ENCODE data around the gene NDUFS8. TPM values are rescaled to one million over a fixed set of nuclear protein-coding genes. Genes with fewer than 3 reads are reported as not detected.
"Not testable (repeated sequence)": the region's sequence is repeated elsewhere in the genome, so short reads cannot be mapped to it uniquely, and the experiment has no call there.

NDUFS8 gene
- total RNA-seq = 48.5 TPM

- FAIRE-seq = peak; percentile 99
- peak; percentile 98 to 99 for DNase-seq (ENCODE audit: low spot score in 2 of 2)
These were observed at the start of gene NDUFS8 for GRCh38 chr11:68030318-68031143. NDUFS8 (plus strand) TSS chr11:68030681; CDS start chr11:68032152, 1,471 bp downstream.

GRCh38 chr11:67981226-67981625, 49.3 kb upstream of the NDUFS8 start:
- FAIRE-seq; DNase-seq (ENCODE audit: low spot score in 2 of 2): not testable (repeated sequence)

DNA sequence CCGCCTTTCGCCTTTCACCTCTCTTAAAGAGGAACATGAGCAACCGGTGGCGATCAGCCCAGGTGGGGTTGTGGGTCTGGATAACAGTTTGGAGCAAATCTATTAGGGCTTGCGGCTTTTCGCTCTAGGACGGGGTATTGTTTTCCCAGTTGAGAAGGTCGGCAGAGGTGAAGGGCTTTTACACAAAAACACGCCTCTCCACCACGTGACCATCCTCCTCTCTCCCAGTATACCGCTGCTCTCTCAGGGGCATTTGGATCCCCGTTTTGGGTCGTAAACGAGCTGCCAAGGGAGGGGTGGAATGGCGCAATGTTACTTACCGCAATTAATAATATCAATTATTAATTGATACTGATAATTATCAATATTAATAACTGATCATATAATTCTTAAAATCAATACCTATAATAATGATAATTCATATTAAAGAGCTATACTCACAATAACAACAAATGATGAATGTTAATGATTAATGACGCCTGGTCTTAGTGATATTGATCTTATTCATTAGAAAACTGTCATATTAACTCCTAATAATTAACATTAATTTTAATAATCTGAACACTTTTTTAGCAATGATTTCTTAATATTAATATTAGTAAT, 48.1 kb upstream of the NDUFS8 start:
- not testable (repeated sequence) for DNase-seq (ENCODE audit: low spot score in 2 of 2); FAIRE-seq

GRCh38 chr11:67983951-67984350, 46.5 kb upstream of the NDUFS8 start:
- DNase-seq (ENCODE audit: low spot score in 2 of 2) = no peak
- no peak for FAIRE-seq

DNA sequence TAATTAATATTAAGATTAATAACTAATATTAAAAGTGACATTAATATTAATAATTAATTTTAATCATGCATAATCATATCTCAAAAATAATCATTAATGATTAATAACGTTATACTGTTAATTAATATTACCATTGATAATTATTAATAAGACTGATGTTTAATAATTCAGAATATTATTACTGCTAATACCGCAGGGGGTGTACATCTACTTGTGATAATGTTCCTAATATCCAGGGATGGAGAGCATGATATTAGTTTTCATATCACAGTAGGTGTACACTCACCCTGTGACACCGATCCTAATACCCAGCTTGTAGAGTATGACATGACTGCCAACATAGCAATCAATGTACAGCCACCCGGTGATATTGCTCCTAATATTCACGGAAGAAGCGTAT, 45.2 kb upstream of the NDUFS8 start:
- not testable (repeated sequence) for DNase-seq (ENCODE audit: low spot score in 2 of 2); FAIRE-seq

- FAIRE-seq = not testable (repeated sequence)
- DNase-seq (ENCODE audit: low spot score in 2 of 2) = peak in 1 of 2 donors; percentile 15
These were observed 39.7 kb upstream of the NDUFS8 start for GRCh38 chr11:67990546-67991346.

DNA sequence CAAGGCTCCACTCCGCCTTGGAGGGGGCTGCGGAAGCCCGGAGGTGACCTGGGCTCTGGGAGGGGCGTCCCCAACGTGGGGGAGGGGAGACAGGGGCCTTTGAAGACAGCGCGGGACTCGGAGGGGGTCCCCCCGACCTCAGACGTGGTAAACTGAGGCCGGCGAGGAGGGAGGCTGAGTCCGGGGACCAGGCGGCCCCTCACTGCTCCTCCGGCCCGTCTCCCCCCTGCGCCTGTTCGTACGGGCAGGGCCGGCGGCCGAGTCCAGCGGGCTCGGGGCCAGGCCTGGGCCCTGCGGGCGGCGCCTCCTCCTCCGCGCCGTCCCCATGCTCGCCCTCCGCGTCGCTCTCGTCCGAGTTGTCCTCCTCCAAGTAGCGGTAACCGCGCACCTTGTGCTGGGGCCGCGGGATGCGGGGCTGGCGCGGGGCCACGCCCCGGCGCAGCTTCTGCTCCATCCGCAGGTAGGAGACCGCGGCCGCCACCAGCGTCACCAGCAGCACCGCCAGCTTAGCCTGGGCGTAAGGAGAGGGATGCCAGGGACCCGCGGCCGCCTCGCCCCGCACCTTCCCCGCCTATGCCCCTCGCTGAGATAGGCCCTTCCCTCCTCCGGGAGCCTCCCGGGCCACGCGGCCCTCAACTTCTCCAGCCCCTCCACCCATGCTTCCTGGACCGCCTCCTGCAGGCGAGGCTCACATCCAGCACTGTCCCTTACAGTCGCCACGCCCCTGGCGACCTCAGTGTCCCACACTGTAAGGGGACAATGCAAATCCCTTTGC, 38.9 kb upstream of the NDUFS8 start:
- not testable (repeated sequence) for DNase-seq (ENCODE audit: low spot score in 2 of 2); FAIRE-seq

DNA sequence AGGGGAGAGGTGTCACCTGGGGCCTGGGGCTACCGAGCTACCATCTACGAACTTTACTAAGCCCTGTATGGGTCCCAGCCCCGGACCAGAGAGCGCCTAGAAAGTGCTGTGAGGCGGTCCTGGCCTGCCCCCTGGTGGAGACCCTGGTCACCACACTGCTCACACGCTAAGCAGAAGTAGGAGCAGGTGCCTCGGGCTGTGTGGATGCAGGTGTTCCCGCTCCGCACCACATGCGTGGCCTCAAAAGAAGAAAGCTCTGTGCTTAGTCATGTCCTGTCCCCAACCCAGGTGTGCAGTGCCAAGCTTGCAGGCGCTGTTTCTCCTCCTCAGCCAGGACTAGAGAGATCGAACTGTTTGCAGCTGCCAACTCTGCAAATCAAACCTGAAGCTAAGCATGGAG, 36.7 kb upstream of the NDUFS8 start:
- FAIRE-seq; DNase-seq (ENCODE audit: low spot score in 2 of 2): not testable (repeated sequence)

- DNase-seq (ENCODE audit: low spot score in 2 of 2); FAIRE-seq: not testable (repeated sequence)
These were observed 36.1 kb upstream of the NDUFS8 start for GRCh38 chr11:67994387-67994786.

DNA sequence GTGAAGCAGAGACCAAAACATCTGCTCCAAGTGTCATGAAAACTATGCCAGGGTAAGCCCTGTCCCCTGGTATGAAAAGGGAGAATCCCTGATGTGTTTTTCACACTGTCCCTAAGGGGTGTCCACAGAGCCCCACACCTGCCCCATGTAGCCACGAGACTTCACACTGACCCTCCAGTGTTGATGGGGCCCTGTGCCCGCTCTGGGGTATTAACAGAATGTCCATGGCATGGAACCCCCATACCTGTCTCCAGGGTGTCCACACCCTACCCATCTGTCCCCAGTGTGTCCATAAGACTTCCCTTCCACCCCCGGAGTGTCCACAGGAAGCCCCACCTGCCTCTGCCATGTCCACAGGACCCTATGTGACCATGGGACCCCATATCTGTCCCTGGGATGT, 35.4 kb upstream of the NDUFS8 start:
- DNase-seq (ENCODE audit: low spot score in 2 of 2); FAIRE-seq: not testable (repeated sequence)

DNA sequence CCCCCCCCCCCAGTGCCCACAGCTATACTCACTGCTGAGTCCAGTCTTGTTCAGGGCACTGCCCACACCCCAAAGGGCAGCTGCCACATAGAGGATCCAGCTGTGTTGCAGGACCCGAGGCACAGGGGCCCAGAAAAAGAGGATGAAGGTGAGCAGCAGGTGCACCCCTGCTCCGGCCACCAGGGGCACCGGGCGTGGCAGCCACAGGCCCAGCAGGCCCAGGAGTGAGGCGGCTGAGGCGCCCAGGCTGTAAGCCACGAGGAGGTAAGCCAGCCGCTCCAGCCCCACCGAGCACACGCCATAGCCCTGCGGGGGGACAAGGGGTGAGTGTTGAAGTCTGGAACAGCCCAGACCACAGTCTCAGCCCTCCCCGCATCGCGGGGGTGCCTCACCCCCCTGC, 34.9 kb upstream of the NDUFS8 start:
- FAIRE-seq; DNase-seq (ENCODE audit: low spot score in 2 of 2): not testable (repeated sequence)

DNA sequence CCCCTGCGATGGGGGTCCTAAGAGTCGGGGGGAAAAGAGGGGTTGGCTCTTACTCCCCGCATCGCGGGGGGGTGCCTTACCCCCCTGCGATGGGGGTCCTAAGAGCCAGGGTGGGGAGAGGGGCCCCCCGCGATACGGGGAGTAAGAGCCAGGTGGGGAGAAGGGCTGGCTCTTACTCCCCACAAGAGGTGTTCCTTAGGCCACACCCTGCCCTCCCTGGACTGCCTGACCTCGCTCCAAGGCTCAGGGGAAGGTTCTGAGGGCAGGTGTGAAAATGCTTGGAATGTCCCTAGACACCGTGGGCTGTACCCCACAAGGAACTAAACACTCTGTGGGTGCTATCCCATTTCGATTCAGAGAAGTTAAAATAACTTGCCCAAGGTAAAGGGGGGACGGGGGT, 34.4 kb upstream of the NDUFS8 start:
- DNase-seq (ENCODE audit: low spot score in 2 of 2) (no peak), FAIRE-seq (no peak)

- FAIRE-seq (no peak), DNase-seq (ENCODE audit: low spot score in 2 of 2) (no peak)
These were observed 33.6 kb upstream of the NDUFS8 start for GRCh38 chr11:67996622-67997474.

DNA sequence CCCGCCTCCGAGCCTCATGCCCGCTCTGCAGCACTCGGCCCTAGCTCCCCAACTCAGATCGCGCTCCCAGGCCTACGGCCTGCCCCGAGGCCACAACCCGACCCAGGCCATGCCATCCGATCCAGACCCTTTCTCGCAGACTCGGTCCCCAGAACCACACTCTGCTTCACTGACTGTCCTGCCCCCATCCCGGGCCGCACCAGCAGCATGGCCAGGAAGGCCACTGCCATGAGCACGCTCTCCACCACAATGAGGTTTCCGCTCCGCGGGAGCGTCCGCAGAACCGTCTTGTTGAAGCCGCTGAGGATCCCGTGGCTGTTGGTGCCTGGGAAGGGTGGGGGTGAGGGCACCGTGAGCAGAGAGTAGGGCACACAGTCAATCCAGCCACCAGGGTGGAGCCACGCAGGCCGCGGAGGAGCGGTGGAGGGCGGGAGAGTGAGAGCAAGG, 33.0 kb upstream of the NDUFS8 start:
- FAIRE-seq (no peak), DNase-seq (ENCODE audit: low spot score in 2 of 2) (no peak)

- FAIRE-seq = no peak
- DNase-seq (ENCODE audit: low spot score in 2 of 2) = no peak
These were observed 32.1 kb upstream of the NDUFS8 start for GRCh38 chr11:67998150-67999045.

DNA sequence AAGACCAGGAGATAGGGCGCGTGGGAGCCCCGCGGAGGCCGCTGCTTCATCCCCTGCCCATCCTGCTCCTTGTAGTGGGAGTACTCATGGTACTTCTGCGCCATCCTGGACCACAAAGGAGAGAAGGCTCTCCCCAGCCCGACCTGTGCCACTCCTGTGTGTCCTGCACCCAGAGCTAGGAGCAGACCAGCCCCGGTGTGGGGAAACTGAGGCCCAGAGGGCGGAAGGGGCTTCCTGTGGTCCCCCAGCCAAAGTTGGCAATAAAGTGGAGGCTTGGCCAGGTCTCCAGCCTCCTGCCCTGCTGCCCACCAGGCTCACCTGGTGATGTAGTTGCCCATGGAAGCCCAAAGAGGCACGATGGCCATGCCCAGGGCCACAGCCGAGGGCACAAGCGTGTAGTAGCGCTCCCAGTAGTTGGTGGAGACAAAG, 31.3 kb upstream of the NDUFS8 start:
- FAIRE-seq = no peak
- DNase-seq (ENCODE audit: low spot score in 2 of 2) = no peak

GRCh38 chr11:67999704-68000103, 30.8 kb upstream of the NDUFS8 start:
- DNase-seq (ENCODE audit: low spot score in 2 of 2) = no peak
- no peak for FAIRE-seq

DNA sequence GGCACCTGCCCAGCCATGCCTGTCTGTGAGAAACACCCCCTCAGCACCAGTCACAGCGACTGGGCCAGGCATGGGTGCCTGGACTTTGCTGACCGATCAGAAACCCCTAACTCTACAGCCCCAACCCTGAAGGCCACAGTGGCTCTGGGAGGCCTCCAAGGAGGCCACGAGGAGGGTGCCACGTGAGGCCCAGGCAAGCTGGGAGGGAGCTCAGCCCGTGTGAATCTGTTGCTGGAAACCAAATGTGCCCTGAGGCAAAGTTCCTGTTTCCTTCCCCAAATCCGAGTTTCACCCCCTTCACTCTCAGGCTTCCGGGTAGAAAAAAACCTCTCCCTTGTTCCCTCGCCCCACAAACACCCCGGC, 27.9 kb upstream of the NDUFS8 start:
- DNase-seq (ENCODE audit: low spot score in 2 of 2) = no peak
- FAIRE-seq = no peak

Data from frontal cortex (tissue), 4 donors.